ENCODE measurements around the gene ACTR8. TPM values are rescaled to one million over a fixed set of nuclear protein-coding genes. Genes with fewer than 3 reads are reported as not detected.

The ACTR8 gene
- total RNA-seq, 2 experiments from 2014 or later = 39.6 to 48.7 TPM

DNA sequence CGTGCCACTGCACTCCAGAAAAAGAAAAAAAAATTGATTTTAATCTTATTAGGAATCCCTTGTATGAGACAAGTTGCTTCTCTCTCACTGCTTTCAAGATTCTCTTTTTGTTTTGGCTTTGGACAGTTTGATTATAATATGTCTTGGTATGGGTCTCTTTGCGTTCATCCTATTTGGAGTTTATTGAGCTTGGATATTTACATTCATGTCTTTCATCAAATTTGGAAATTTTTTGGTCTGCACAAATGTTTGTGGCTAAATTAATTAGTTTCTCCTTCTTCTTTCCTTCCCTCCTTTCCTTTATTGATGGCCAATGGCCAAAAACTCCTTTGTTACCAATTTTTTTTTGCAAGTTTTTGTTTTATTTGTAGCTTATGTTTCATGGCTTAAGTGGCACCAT, 37.8 kb upstream of the ACTR8 start:
- Histone ChIP-seq H3K9me2 (ENCODE audit: insufficient read depth, low read length) (no peaks in the 10 kb centered on the region), H3K4me3 (ENCODE audit: low read depth, low read length, poor library complexity, severe bottlenecking) (no peak overlapping the region), H3K36me3 (ENCODE audit: insufficient read depth, low read length) (no peaks in the 10 kb centered on the region), H3K4me1 (ENCODE audit: insufficient read depth, low read length, poor library complexity, severe bottlenecking) (no peaks in the 10 kb centered on the region), H2AFZ (ENCODE audit: low read length) (no peak overlapping the region), H4K20me1 (ENCODE audit: insufficient read depth, low read length) (no peaks in the 10 kb centered on the region), H3K9me3 (ENCODE audit: low read length) (no peaks in the 10 kb centered on the region), H3K27ac (ENCODE audit: low read depth, low read length, poor library complexity, severe bottlenecking) (no peak overlapping the region), H3K79me2 (ENCODE audit: insufficient read depth, low read depth, low read length) (no peaks in the 10 kb centered on the region), H3K4me2 (ENCODE audit: low read length) (no peak overlapping the region)
- ChIA-PET CTCF (ENCODE audit: unreplicated experiment) (no interaction called here), POLR2A (interaction anchor here (0.6 kb wide), 1 partner anchor 209 kb away, joined by 3 read pairs; no protein-coding TSS in a partner anchor)
- intact Hi-C loops (cut with micrococcal nuclease; ENCODE audit: unreplicated experiment) = no loop called here
- no TSS peak for BruUV-seq (replicated peaks)
- TF ChIP-seq, protein P1, sequence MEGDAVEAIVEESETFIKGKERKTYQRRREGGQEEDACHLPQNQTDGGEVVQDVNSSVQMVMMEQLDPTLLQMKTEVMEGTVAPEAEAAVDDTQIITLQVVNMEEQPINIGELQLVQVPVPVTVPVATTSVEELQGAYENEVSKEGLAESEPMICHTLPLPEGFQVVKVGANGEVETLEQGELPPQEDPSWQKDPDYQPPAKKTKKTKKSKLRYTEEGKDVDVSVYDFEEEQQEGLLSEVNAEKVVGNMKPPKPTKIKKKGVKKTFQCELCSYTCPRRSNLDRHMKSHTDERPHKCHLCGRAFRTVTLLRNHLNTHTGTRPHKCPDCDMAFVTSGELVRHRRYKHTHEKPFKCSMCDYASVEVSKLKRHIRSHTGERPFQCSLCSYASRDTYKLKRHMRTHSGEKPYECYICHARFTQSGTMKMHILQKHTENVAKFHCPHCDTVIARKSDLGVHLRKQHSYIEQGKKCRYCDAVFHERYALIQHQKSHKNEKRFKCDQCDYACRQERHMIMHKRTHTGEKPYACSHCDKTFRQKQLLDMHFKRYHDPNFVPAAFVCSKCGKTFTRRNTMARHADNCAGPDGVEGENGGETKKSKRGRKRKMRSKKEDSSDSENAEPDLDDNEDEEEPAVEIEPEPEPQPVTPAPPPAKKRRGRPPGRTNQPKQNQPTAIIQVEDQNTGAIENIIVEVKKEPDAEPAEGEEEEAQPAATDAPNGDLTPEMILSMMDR (conservative IDR thresholded peaks at IDR 0.05; ENCODE audit: low read length) = no peak
- TF ChIP-seq EZH2phosphoT487 (IDR thresholded peaks at IDR 0.05; ENCODE audit: borderline replicate concordance, low read depth, low read length) = no peak
- DNase-seq (ENCODE audit: low spot score) = no peak

DNA sequence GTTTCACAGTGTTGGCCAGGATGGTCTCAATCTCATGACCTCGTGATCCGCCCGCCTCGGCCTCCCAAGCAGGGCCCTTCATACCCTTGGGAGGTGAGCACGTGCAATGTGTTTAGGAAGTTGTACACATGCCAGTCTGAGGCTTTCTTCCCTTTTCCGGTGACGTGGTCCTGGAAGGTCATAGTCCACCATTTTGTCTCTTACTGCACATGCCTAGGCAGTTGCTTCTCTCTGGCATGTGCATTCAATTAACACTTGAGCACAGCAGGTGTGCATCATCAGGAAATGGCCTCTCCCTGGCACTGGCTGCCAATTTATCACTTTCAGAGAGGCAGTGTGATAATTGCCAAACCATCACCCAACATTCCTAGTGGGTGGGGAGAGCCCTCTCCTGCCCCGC, 31.4 kb upstream of the ACTR8 start:
- ChIA-PET CTCF (ENCODE audit: unreplicated experiment) (no interaction called here), POLR2A (interaction anchor here (0.7 kb wide), 1 partner anchor 1138 kb away, joined by 6 read pairs; no protein-coding TSS in a partner anchor)
- Histone ChIP-seq H3K9me3 (ENCODE audit: low read length) (no peaks in the 10 kb centered on the region), H3K4me1 (ENCODE audit: insufficient read depth, low read length, poor library complexity, severe bottlenecking) (no peaks in the 10 kb centered on the region), H3K27ac (ENCODE audit: low read depth, low read length, poor library complexity, severe bottlenecking) (no peak overlapping the region), H3K4me3 (ENCODE audit: low read depth, low read length, poor library complexity, severe bottlenecking) (no peak overlapping the region), H3K36me3 (ENCODE audit: insufficient read depth, low read length) (no peaks in the 10 kb centered on the region), H4K20me1 (ENCODE audit: insufficient read depth, low read length) (no peaks in the 10 kb centered on the region), H3K9me2 (ENCODE audit: insufficient read depth, low read length) (no peaks in the 10 kb centered on the region), H2AFZ (ENCODE audit: low read length) (no peak overlapping the region), H3K79me2 (ENCODE audit: insufficient read depth, low read depth, low read length) (no peaks in the 10 kb centered on the region), H3K4me2 (ENCODE audit: low read length) (no peak overlapping the region)
- intact Hi-C loops (cut with micrococcal nuclease; ENCODE audit: unreplicated experiment) = no loop called here
- no peak for DNase-seq (ENCODE audit: low spot score)
- TF ChIP-seq EZH2phosphoT487 (IDR thresholded peaks at IDR 0.05; ENCODE audit: borderline replicate concordance, low read depth, low read length) = no peak
- TF ChIP-seq, protein P1 (conservative IDR thresholded peaks at IDR 0.05; ENCODE audit: low read length) = no peak
- BruUV-seq (replicated peaks) = no TSS peak

DNA sequence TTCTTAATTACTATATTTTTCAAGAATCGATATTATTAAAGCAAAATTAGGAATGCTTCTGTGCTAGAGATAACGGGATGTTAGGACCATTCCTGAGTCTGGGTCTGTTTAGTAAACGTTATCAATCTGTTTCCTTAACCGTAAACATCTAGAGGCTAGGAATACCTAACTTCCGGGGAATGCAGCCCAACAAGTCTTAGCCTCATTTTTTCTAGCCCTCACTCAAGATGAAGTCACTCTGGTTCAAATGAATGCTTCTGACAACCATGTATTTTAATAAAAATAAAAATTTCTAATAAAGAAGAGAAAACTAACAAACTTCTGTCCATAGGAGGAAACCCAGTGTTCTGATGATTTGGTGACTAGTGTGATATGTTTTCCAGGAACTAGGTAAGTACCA, 20.8 kb upstream of the ACTR8 start:
- CTCF ChIA-PET (ENCODE audit: unreplicated experiment) = no interaction called here
- no peak for TF ChIP-seq EZH2phosphoT487 (IDR thresholded peaks at IDR 0.05; ENCODE audit: borderline replicate concordance, low read depth, low read length)
- TF ChIP-seq, protein P1 (conservative IDR thresholded peaks at IDR 0.05; ENCODE audit: low read length) = no peak
- BruUV-seq (replicated peaks) = no TSS peak
- no peaks in the 10 kb centered on the region for H3K9me3 ChIP-seq (ENCODE audit: low read length)
- POLR2A ChIA-PET = no interaction called here
- no peaks in the 10 kb centered on the region for H3K9me2 ChIP-seq (ENCODE audit: insufficient read depth, low read length)
- H3K27ac ChIP-seq (ENCODE audit: low read depth, low read length, poor library complexity, severe bottlenecking) = no peak overlapping the region
- no peak for DNase-seq (ENCODE audit: low spot score)
- H3K4me1 ChIP-seq (ENCODE audit: insufficient read depth, low read length, poor library complexity, severe bottlenecking) = no peaks in the 10 kb centered on the region
- H3K79me2 ChIP-seq (ENCODE audit: insufficient read depth, low read depth, low read length) = no peaks in the 10 kb centered on the region
- no peaks in the 10 kb centered on the region for H3K36me3 ChIP-seq (ENCODE audit: insufficient read depth, low read length)
- intact Hi-C loops (cut with micrococcal nuclease; ENCODE audit: unreplicated experiment) = no loop called here
- no peak overlapping the region for H3K4me2 ChIP-seq (ENCODE audit: low read length)
- no peaks in the 10 kb centered on the region for H4K20me1 ChIP-seq (ENCODE audit: insufficient read depth, low read length)
- H2AFZ ChIP-seq (ENCODE audit: low read length) = no peak overlapping the region
- H3K4me3 ChIP-seq (ENCODE audit: low read depth, low read length, poor library complexity, severe bottlenecking) = no peak overlapping the region
